ENCODE data around the gene CACNG4. TPM values are rescaled to one million over a fixed set of nuclear protein-coding genes. Genes with fewer than 3 reads are reported as not detected.

Gene CACNG4
- total and polyA plus RNA-seq, 9 of the 15 experiments (the other 6 are each of a cell fraction or from before 2014, with no cell fraction given): 0.07 TPM; not detected in 8

- TF ChIP-seq HINFP (tag; conservative IDR thresholded peaks at IDR 0.05; ENCODE audit: low read depth) (no peak), CBFA2T2 (conservative IDR thresholded peaks at IDR 0.05) (no peak), PHF20 (IDR thresholded peaks at IDR 0.05; ENCODE audit: partially characterized antibody) (no peak), POLR2H (tag; IDR thresholded peaks at IDR 0.05; ENCODE audit: low read depth) (no peak), HNRNPUL1 (IDR thresholded peaks at IDR 0.05; ENCODE audit: low read length) (no peak), ARNT (IDR thresholded peaks at IDR 0.05) (no peak)
Measured at GRCh38 chr17:67047382-67047781, 82.9 kb downstream of the CACNG4 start (continued).

- H3K36me3 ChIP-seq (ENCODE audit: control insufficient read depth, insufficient read depth, low read length): no peaks in the 10 kb centered on the region
- H3K79me2 ChIP-seq (ENCODE audit: control insufficient read depth, insufficient read depth, low read length): no peaks in the 10 kb centered on the region
- CTCF ChIA-PET (ENCODE audit: low intra/inter-chr PET ratio): no interaction called here
- no TSS peak for BruUV-seq (replicated peaks)
- no peak overlapping the region for H3K4me2 ChIP-seq (ENCODE audit: insufficient read depth, low read length)
- peaks cover 20 to 44% of the 10 kb centered on the region in 2 experiments; a peak in 4 of 5 replicates for H3K27me3 ChIP-seq (ENCODE audit: control insufficient read depth in 2 of 2, insufficient read depth in 2 of 2, low read length in 2 of 2)
- POLR2A ChIA-PET: interaction anchor here (0.6 kb wide), 1 partner anchor 27 kb away, joined by 3 read pairs; no protein-coding TSS in a partner anchor
- in situ Hi-C loops (cut with MboI): no loop called here
- H4K20me1 ChIP-seq (replicated peaks; ENCODE audit: control insufficient read depth, insufficient read depth, low read length): no peaks in the 10 kb centered on the region
- H3K4me1 ChIP-seq (replicated peaks in 1 of 2; ENCODE audit: control insufficient read depth in 2 of 2, insufficient read depth in 2 of 2, low read length in 2 of 2): peaks cover 0 to 4% of the 10 kb centered on the region in 2 experiments; a peak in 2 of 5 replicates
- FAIRE-seq (no peak), ATAC-seq (no peak), DNase-seq (ENCODE audit: extremely low read depth in 1 of 4, low spot score in 3 of 4) (no peak)
- H3K4me3 ChIP-seq: no peak overlapping the region
- H3K9me3 ChIP-seq (replicated peaks; ENCODE audit: control insufficient read depth, insufficient read depth, low read depth, low read length): no peaks in the 10 kb centered on the region; the same call in 1 of the 2 replicates
- H3K9me1 ChIP-seq (ENCODE audit: control insufficient read depth, insufficient read depth, low read length): no peaks in the 10 kb centered on the region
- no peak overlapping the region for H2AFZ ChIP-seq (ENCODE audit: low read depth, low read length)
- TF ChIP-seq SREBF1 (IDR thresholded peaks at IDR 0.05; ENCODE audit: borderline replicate concordance, low read depth, low read length) (no peak), LEF1 (IDR thresholded peaks at IDR 0.05) (no peak), DDX20 (tag; IDR thresholded peaks at IDR 0.05; ENCODE audit: low read depth) (no peak), CBX3 (IDR thresholded peaks at IDR 0.05; ENCODE audit: borderline replicate concordance in 1 of 2, low read length in 2 of 2) (peak in 1 of 2 experiments; percentile 93; a peak in 2 of 3 replicates), CBX5 (IDR thresholded peaks at IDR 0.05; ENCODE audit: borderline replicate concordance, low read depth) (peak; percentile 77; the same call in 1 of the 2 replicates), ZNF23 (CRISPR knock-in tag; IDR thresholded peaks at IDR 0.05) (no peak), KAT2B (IDR thresholded peaks at IDR 0.05; ENCODE audit: low read depth, low read length) (no peak), PCBP1 (IDR thresholded peaks at IDR 0.05; ENCODE audit: low read depth, low read length, poor library complexity, severe bottlenecking) (no peak), U2AF1 (optimal IDR thresholded peaks at IDR 0.05; ENCODE audit: low read depth, low read length) (no peak), ZNF280A (IDR thresholded peaks at IDR 0.05; ENCODE audit: low read depth, partially characterized antibody) (peak; percentile 69), TRIM28 (IDR thresholded peaks at IDR 0.05) (peak; percentile 91; the same call in 1 of the 2 replicates), HDAC2 (IDR thresholded peaks at IDR 0.05) (no peak)
- no peak overlapping the region for H3K9ac ChIP-seq (ENCODE audit: insufficient read depth in 1 of 2, low read depth in 2 of 2, low read length in 2 of 2)
- no peak overlapping the region for H3K27ac ChIP-seq (ENCODE audit: extremely low read depth, low read depth, low read length)
- intact Hi-C loops (cut with micrococcal nuclease): no loop called here
- WGBS (ENCODE audit: insufficient coverage, low coverage, missing lambda C conversion rate): 2% methylated on average over 5 of the region's 5 CpGs
Measured at GRCh38 chr17:67049025-67049739, 84.7 kb downstream of the CACNG4 start.

Measured in K562 (cell line).